ENCODE data around the gene CMTM2. TPM values are rescaled to one million over a fixed set of nuclear protein-coding genes. Genes with fewer than 3 reads are reported as not detected.
A peak's percentile ranks its signal among the peaks of the same experiment; 100 is the strongest.

The CMTM2 gene
- total RNA-seq, 1 donor from 2014 or later, result not detected

DNA sequence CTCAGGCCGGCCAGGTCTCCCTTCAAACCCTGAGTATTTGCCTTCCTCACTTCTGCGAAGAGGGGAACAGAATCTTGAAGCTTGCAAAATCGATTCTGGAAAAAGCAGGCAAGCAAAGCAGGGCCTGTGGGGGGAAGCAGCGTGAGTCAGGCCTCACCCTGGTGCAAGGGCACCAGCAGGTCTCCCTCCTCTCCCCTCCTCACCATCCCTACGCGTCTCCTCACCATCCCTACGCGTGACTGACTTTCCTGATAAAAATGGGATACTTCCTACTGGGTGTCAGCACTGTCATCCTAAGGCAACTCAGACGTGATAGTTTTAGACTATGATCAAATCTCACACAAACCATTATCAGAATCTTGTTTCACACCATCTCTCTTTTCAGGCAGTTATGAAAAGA lies 37.3 kb downstream of the CMTM2 start:
- Histone ChIP-seq H3K4me3 (no peak overlapping the region), H3K27ac (no peak overlapping the region), H3K9me3 (no peaks in the 10 kb centered on the region), H3K36me3 (peaks cover 0 to 24% of the 10 kb centered on the region in 2 donors), H3K4me1 (peaks cover 29% of the 10 kb centered on the region), H3K27me3 (no peaks in the 10 kb centered on the region)
- intact Hi-C loops (cut with DNase I), result loop anchor here (10.0 kb wide), 1 partner anchor 248 kb away; no protein-coding TSS in a partner anchor
- DNase-seq (ENCODE audit: extremely low spot score in 2 of 2), result no peak
- no peak for TF ChIP-seq POLR2AphosphoS5 (IDR thresholded peaks at IDR 0.05; ENCODE audit: insufficient read depth in 1 of 2, low read depth in 1 of 2)
- no peak for TF ChIP-seq CTCF (IDR thresholded peaks at IDR 0.05)
- no peak for TF ChIP-seq POLR2A (IDR thresholded peaks at IDR 0.05)

GRCh38 chr16:66617010-66617434 lies 37.8 kb downstream of the CMTM2 start:
- intact Hi-C loops (cut with DNase I), result loop anchor here (10.0 kb wide), 1 partner anchor 248 kb away; no protein-coding TSS in a partner anchor
- no peak for DNase-seq (ENCODE audit: extremely low spot score in 2 of 2)
- H3K27ac ChIP-seq, result no peak overlapping the region
- H3K4me1 ChIP-seq, result peaks cover 29% of the 10 kb centered on the region
- no peaks in the 10 kb centered on the region for H3K9me3 ChIP-seq
- H3K4me3 ChIP-seq, result no peak overlapping the region
- H3K36me3 ChIP-seq, result peaks cover 0 to 25% of the 10 kb centered on the region in 2 donors
- no peaks in the 10 kb centered on the region for H3K27me3 ChIP-seq
- no peak for TF ChIP-seq CTCF (IDR thresholded peaks at IDR 0.05)
- TF ChIP-seq POLR2AphosphoS5 (IDR thresholded peaks at IDR 0.05; ENCODE audit: insufficient read depth in 1 of 2, low read depth in 1 of 2), result no peak
- TF ChIP-seq POLR2A (IDR thresholded peaks at IDR 0.05), result no peak

DNA sequence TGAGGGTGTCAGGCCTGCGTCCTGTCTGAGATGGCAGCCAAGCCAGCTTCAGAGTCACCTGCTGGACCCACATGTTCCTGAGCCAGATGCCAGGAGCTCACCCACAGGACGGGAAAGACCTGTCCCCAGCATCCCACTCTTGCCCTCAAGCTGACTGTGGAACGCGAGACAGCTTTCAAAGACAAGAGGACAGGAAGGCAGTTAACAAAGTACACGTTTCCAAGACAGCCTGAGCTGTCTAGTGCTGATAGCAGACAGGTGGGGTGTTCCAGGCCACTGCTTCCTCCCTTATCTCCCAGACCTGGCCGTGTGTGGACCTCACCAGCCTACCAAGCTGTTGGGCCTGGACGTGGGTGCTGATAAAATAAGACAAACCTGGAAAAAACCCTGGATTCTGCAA lies 38.5 kb downstream of the CMTM2 start:
- H3K4me3 ChIP-seq, result no peak overlapping the region
- H3K4me1 ChIP-seq, result peaks cover 29% of the 10 kb centered on the region
- H3K9me3 ChIP-seq, result no peaks in the 10 kb centered on the region
- H3K36me3 ChIP-seq, result peaks cover 0 to 22% of the 10 kb centered on the region in 2 donors
- intact Hi-C loops (cut with DNase I), result loop anchor here (10.0 kb wide), 1 partner anchor 247 kb away; no protein-coding TSS in a partner anchor
- no peak overlapping the region for H3K27ac ChIP-seq
- TF ChIP-seq CTCF (IDR thresholded peaks at IDR 0.05) (no peak), POLR2A (IDR thresholded peaks at IDR 0.05) (no peak), POLR2AphosphoS5 (IDR thresholded peaks at IDR 0.05; ENCODE audit: insufficient read depth in 1 of 2, low read depth in 1 of 2) (no peak)
- no peaks in the 10 kb centered on the region for H3K27me3 ChIP-seq
- no peak for DNase-seq (ENCODE audit: extremely low spot score in 2 of 2)

DNA sequence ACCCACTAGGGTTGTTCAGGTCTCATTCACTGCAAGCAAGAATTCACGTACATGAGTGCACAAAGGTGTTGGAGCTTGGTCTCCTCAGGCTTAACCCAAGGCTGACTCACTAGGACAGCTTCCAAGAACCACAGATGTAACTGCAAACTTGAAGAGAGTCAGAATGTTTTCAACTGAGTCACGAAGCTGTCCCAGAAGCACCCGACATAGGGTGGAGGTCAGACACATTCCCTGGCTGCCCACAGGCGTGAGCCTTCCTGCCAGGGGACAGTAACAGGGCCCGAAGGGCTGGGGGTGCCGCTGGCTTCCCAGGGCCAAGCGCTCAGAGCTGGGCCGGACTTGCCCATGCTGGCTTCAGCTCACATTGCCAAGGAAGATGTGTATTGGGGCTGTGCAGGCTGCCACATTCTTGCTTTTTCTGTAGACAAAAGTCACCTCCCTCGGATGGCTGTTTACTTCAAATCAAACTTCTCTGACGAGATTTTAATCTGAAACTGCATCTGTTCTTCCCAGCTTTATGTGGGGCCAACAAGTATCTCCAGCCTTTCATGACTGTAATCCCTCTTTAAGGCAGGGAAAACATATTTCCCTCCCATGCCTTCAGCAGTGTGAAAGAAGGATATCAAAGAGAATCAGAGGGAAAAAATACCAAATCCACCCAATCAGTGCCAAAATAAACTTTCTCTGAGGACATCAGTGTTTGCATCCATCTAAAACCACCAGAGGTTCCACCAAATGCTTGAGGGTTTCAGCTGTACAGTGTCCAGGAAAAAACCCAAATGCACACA lies 39.5 kb downstream of the CMTM2 start:
- H3K27ac ChIP-seq, result peak overlapping the region; percentile 0
- intact Hi-C loops (cut with DNase I), result loop anchor here (10.0 kb wide), 1 partner anchor 246 kb away; no protein-coding TSS in a partner anchor
- no peak for DNase-seq (ENCODE audit: extremely low spot score in 2 of 2)
- no peak for TF ChIP-seq CTCF (IDR thresholded peaks at IDR 0.05)
- TF ChIP-seq POLR2A (IDR thresholded peaks at IDR 0.05), result no peak
- TF ChIP-seq POLR2AphosphoS5 (IDR thresholded peaks at IDR 0.05; ENCODE audit: insufficient read depth in 1 of 2, low read depth in 1 of 2), result peak; percentile 57
- H3K27me3 ChIP-seq, result no peaks in the 10 kb centered on the region
- no peaks in the 10 kb centered on the region for H3K9me3 ChIP-seq
- H3K4me3 ChIP-seq, result no peak overlapping the region
- H3K36me3 ChIP-seq, result peaks cover 0 to 12% of the 10 kb centered on the region in 2 donors
- H3K4me1 ChIP-seq, result peaks cover 29% of the 10 kb centered on the region
